Measurements from ENCODE around the gene PPP6R3.

DNA sequence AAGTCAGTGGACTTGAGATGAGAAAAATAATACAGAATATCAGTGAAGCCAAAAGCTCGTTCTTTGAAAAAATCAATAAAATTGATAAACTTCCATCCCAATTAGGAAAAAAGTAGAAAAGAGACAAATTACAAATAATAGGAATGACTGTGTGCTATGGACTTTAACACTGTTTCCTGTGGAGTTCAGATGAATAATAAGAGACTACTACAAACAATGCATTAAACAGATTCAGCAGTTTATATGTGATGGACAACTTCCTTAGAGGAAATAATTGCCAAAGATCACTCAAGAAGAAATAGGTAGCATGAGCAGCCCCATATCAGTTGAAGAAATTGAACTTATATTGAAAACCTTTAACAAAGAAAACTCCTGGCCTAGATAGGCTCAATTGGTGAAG lies 99.7 kb downstream of the PPP6R3 start:
- TF ChIP-seq CTCF (IDR thresholded peaks at IDR 0.05; ENCODE audit: low read length) (no peak), EZH2 (IDR thresholded peaks at IDR 0.05; ENCODE audit: borderline replicate concordance, low read length) (no peak)

All from OCI-LY1 (cell line).